Testis (tissue), 2 donors: Measurements from ENCODE around the gene CD164.

Experiments used
- CTCF ChIP-seq, 3 experiments: fragments of 450-650 bp in 2 of 3; fragments of 200-600 bp in 1 of 3; sonication (generic) in 1 of 3; IDR thresholded peaks; one replicate each; pipeline ENCODE4 v1.5.1; 2016 to 2019; ENCODE audit warnings: antibody characterized with exemption in 3 of 3, mild to moderate bottlenecking in 2 of 3, moderate library complexity in 1 of 3
- POLR2A ChIP-seq: fragments of 450-650 bp; IDR thresholded peaks from one replicate; pipeline ENCODE4 v1.6.1; 2017; ENCODE audit warnings: antibody characterized with exemption, mild to moderate bottlenecking, moderate library complexity

- TF ChIP-seq POLR2A (no peak), CTCF (IDR thresholded peaks at IDR 0.05) (no peak)
Observed at GRCh38 chr6:109340811-109341210, 41.5 kb downstream of the CD164 start.
